ENCODE results near the gene KEL. TPM values are rescaled to one million over a fixed set of nuclear protein-coding genes. Genes with fewer than 3 reads are reported as not detected.

KEL gene
- total RNA-seq, 1 donor from 2014 or later, result 0.64 TPM

DNA sequence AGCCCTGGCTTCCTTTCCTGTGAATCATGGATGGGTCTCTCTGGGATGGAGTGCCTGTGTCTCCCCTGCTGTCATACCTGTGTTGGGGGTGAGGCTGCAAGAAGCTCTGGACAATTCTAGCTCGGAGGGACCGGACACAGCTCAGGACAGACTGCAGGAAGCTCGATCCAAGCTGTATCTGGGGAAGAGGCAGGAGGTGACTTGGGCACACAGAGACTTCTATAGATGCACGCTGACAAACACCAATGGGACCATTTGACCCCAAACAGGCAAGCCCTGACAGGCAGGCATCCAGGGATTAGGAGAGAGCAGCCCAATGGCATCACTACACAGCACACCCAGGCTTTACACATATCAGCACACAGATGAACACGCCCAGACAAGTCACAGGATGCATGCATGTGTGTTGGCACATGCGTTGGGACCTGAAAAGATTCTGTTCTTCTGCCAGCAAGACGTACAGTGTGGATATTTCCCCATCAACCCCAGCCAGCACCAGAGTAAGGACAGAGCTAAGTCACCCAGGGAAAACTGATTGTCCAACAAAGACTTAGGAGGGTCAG lies 18.4 kb downstream of the KEL start:
- no peaks in the 10 kb centered on the region for H3K9me3 Mint-ChIP-seq (ENCODE audit: unreplicated experiment)
- no peaks in the 10 kb centered on the region for H3K4me1 Mint-ChIP-seq (ENCODE audit: low read depth, unreplicated experiment)
- H3K36me3 Mint-ChIP-seq (ENCODE audit: unreplicated experiment), result peaks cover 4% of the 10 kb centered on the region
- no peak for DNase-seq
- no peak for TF ChIP-seq CTCF (IDR thresholded peaks at IDR 0.05; ENCODE audit: partially characterized antibody, unreplicated experiment)
- H3K4me3 Mint-ChIP-seq (ENCODE audit: unreplicated experiment), result no peak overlapping the region
- H3K27me3 Mint-ChIP-seq (ENCODE audit: unreplicated experiment), result peaks cover 5% of the 10 kb centered on the region
- H3K27ac Mint-ChIP-seq (ENCODE audit: unreplicated experiment), result no peak overlapping the region

DNA sequence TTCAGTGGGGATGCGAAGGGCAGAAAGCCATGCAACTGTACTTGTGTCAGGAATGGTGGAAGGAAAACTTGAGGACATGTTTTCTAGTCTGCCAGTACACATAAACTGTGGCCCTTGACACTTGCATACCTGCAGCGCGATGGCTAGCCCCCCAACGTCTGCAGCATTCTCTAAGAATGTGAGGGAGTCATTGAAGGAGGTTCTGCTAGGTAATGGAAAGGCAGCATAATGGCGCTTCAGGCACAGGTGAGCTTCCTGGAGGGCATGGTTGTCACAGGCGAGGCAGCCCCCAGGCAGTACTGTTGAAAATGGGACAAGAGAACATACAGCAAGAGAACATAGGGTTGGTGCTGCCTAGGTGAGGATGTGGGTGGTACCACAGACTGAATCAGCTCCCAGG lies 19.4 kb downstream of the KEL start:
- peaks cover 4% of the 10 kb centered on the region for H3K36me3 Mint-ChIP-seq (ENCODE audit: unreplicated experiment)
- no peak for TF ChIP-seq CTCF (IDR thresholded peaks at IDR 0.05; ENCODE audit: partially characterized antibody, unreplicated experiment)
- no peaks in the 10 kb centered on the region for H3K4me1 Mint-ChIP-seq (ENCODE audit: low read depth, unreplicated experiment)
- H3K4me3 Mint-ChIP-seq (ENCODE audit: unreplicated experiment), result no peak overlapping the region
- no peaks in the 10 kb centered on the region for H3K9me3 Mint-ChIP-seq (ENCODE audit: unreplicated experiment)
- DNase-seq, result no peak
- H3K27me3 Mint-ChIP-seq (ENCODE audit: unreplicated experiment), result peaks cover 5% of the 10 kb centered on the region
- H3K27ac Mint-ChIP-seq (ENCODE audit: unreplicated experiment), result no peak overlapping the region

GRCh38 chr7:142941541-142941940 lies 20.6 kb downstream of the KEL start:
- Mint-ChIP-seq H3K9me3 (ENCODE audit: unreplicated experiment) (no peaks in the 10 kb centered on the region), H3K4me1 (ENCODE audit: low read depth, unreplicated experiment) (no peaks in the 10 kb centered on the region), H3K27ac (ENCODE audit: unreplicated experiment) (no peak overlapping the region), H3K36me3 (ENCODE audit: unreplicated experiment) (peaks cover 4% of the 10 kb centered on the region), H3K27me3 (ENCODE audit: unreplicated experiment) (peaks cover 5% of the 10 kb centered on the region), H3K4me3 (ENCODE audit: unreplicated experiment) (no peak overlapping the region)
- TF ChIP-seq CTCF (IDR thresholded peaks at IDR 0.05; ENCODE audit: partially characterized antibody, unreplicated experiment), result no peak
- no peak for DNase-seq

DNA sequence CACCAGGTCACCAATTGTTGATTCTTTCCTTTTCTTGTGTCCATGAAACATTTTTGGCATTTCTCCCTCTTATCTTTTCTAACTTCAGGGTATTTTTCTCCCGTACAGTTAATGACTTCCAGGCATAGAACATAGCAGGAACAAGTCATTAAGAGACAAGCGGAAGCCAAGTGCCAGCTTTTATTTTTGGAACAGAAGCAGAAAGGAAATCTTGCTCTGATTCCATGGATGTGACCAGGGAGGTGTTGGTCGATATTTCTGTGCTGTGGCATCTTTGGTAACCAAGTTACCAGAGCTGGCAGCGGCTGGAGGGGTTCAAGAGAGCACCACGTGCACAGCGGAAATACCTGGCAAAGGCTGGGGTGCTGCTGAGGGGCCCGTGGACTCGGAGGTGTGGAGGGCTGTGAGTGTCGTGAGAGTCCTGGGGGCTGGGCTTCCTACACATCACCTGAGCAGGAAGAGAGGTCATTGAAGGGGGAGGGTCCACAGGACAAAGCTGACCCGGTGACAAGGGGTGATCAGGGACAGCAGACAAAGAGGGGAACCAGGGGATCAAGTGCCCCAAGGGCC lies 21.1 kb downstream of the KEL start:
- Mint-ChIP-seq H3K27ac (ENCODE audit: unreplicated experiment) (no peak overlapping the region), H3K27me3 (ENCODE audit: unreplicated experiment) (peaks cover 5% of the 10 kb centered on the region), H3K36me3 (ENCODE audit: unreplicated experiment) (peaks cover 4% of the 10 kb centered on the region), H3K4me3 (ENCODE audit: unreplicated experiment) (no peak overlapping the region), H3K4me1 (ENCODE audit: low read depth, unreplicated experiment) (no peaks in the 10 kb centered on the region), H3K9me3 (ENCODE audit: unreplicated experiment) (no peaks in the 10 kb centered on the region)
- no peak for DNase-seq
- no peak for TF ChIP-seq CTCF (IDR thresholded peaks at IDR 0.05; ENCODE audit: partially characterized antibody, unreplicated experiment)

DNA sequence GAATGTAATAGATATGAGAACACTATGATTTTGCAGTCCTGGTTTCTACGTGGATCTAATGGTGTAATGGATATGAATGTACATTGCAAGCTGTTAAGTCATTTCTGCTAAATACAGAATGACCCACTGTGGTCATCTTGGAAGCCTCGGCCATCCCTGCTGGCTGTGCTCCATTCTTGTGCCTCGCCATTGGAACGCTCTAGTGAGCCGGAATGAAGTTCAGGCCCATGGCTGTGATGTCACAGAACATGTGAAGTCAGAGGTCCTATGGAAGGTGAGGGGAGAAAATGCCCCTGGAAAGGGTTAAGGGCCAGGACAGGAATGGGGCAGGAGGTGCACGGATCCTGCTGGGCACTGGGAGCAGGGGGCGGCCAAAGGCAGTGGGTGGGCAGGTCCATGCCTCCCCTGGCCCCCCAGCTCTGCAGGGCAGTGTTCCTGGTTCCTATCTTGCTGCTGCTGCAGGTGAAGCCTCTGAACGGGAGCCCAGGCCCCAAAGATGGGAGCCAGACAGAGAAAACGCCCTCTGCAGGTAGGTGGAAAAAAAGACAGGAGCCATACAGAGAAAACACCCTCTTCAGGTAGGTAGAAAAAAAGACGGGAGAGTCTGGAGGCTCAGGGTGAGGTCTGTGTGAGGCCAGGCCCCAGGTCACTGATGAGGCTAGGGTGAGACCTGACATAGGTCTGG lies 22.8 kb downstream of the KEL start, which contains the start of gene LLCFC1:
Gene LLCFC1 (plus strand): TSS at position 259 of the 685 bp plus-strand sequence. CDS start 138 bp downstream, at position 397.
- no peak within 1 kb of the TSS for H3K27ac Mint-ChIP-seq (ENCODE audit: unreplicated experiment)
- DNase-seq, result no peak
- H3K36me3 Mint-ChIP-seq (ENCODE audit: unreplicated experiment), result peaks cover 4% of the 10 kb centered on the region
- H3K4me3 Mint-ChIP-seq (ENCODE audit: unreplicated experiment), result no peak within 1 kb of the TSS
- TF ChIP-seq CTCF (IDR thresholded peaks at IDR 0.05; ENCODE audit: partially characterized antibody, unreplicated experiment), result no peak
- no peaks in the 10 kb centered on the region for H3K9me3 Mint-ChIP-seq (ENCODE audit: unreplicated experiment)
- no peaks in the 10 kb centered on the region for H3K4me1 Mint-ChIP-seq (ENCODE audit: low read depth, unreplicated experiment)
- H3K27me3 Mint-ChIP-seq (ENCODE audit: unreplicated experiment), result peaks cover 3% of the 10 kb centered on the region
